PC-3 (cell line): ENCODE data around the gene DYNLT2B. TPM values are rescaled to one million over a fixed set of nuclear protein-coding genes. Genes with fewer than 3 reads are reported as not detected.

Experiments
- ATAC-seq: fragments of 200-7000 bp; cut with Tn5 transposase; 2 replicates; pipeline ENCODE4 v1.9.1; 2020; ENCODE audit warnings: mild to moderate bottlenecking, moderate library complexity
- BruUV-seq: library from RNA; stranded (reverse); fragments of 400-500 nt; replicated peaks from 2 replicates; lab custom pipeline; 2021; lab: Mats Ljungman, UMichigan
- CTCF ChIA-PET: fragments of 300-600 bp; sonication (Branson Sonifier 250); formaldehyde crosslinking; loops from one replicate; lab custom pipeline; 2022; ENCODE audit warnings: antibody characterized with exemption; lab: Charles Lee
- POLR2A ChIA-PET: fragments of 300-600 bp; sonication (Branson Sonifier 250); formaldehyde crosslinking; loops from one replicate; lab custom pipeline; 2022; ENCODE audit warnings: antibody characterized with exemption; ENCODE audit not compliant: unreplicated experiment; lab: Charles Lee
- DNase-seq: peaks from one replicate; pipeline ENCODE4 v3.0.0-alpha.2; 2015
- H2AFZ ChIP-seq: fragments of 300-600 bp; sonication (generic); 2 replicates; pipeline ENCODE4 v1.6.0; 2016; ENCODE audit warnings: antibody characterized with exemption, low read length
- H3F3A ChIP-seq: fragments of 300-600 bp; sonication (generic); one replicate; pipeline ENCODE4 v1.6.0; 2017; ENCODE audit warnings: antibody characterized with exemption, low read length, control low read depth, mild to moderate bottlenecking; ENCODE audit not compliant: unreplicated experiment
- H3K27ac ChIP-seq: fragments of 300-600 bp; sonication (generic); 2 replicates; pipeline ENCODE4 v1.5.1; 2016; ENCODE audit warnings: mild to moderate bottlenecking, low read length
- H3K27me3 ChIP-seq: fragments of 300-600 bp; sonication (generic); 2 replicates; pipeline ENCODE4 v1.6.1; 2016; ENCODE audit warnings: low read length, mixed read lengths
- H3K36me3 ChIP-seq: fragments of 300-600 bp; sonication (generic); 2 replicates; pipeline ENCODE4 v1.6.1; 2016; ENCODE audit warnings: low read depth, mixed run types, low read length, mixed read lengths
- H3K4me1 ChIP-seq: fragments of 300-600 bp; sonication (generic); 2 replicates; pipeline ENCODE4 v1.5.1; 2016; ENCODE audit warnings: low read length; ENCODE audit not compliant: insufficient read depth
- H3K4me2 ChIP-seq: fragments of 300-600 bp; sonication (generic); 2 replicates; pipeline ENCODE4 v1.6.0; 2016; ENCODE audit warnings: low read length
- H3K4me3 ChIP-seq: fragments of 300-600 bp; sonication (generic); 2 replicates; pipeline ENCODE4 v1.5.1; 2016; ENCODE audit warnings: mild to moderate bottlenecking, low read length, mixed read lengths
- H3K79me2 ChIP-seq: fragments of 300-600 bp; sonication (generic); 2 replicates; pipeline ENCODE4 v1.6.1; 2017; ENCODE audit warnings: low read length, mixed read lengths
- H3K9ac ChIP-seq: fragments of 300-600 bp; sonication (generic); 2 replicates; pipeline ENCODE4 v1.6.0; 2016; ENCODE audit warnings: mild to moderate bottlenecking, low read length
- H3K9me2 ChIP-seq: fragments of 300-600 bp; sonication (generic); replicated peaks from 2 replicates; pipeline ENCODE4 v1.6.1; 2016; ENCODE audit warnings: mixed run types, low read length, mixed read lengths
- H3K9me3 ChIP-seq: fragments of 300-600 bp; sonication (generic); 2 replicates; pipeline ENCODE4 v1.6.1; 2016; ENCODE audit warnings: low read length, mixed read lengths
- H4K20me1 ChIP-seq: fragments of 300-600 bp; sonication (generic); 2 replicates; pipeline ENCODE4 v1.6.1; 2016; ENCODE audit warnings: low read length, mixed read lengths
- CTCF ChIP-seq: fragments of 300-600 bp; sonication (generic); conservative IDR thresholded peaks from 2 replicates; pipeline ENCODE4 v1.5.1; 2017; ENCODE audit warnings: antibody characterized with exemption, low read depth, mild to moderate bottlenecking, low read length
- EZH2 ChIP-seq: fragments of 300-600 bp; sonication (generic); IDR thresholded peaks from one replicate; pipeline ENCODE4 v1.6.1; 2017; ENCODE audit warnings: antibody characterized with exemption, mild to moderate bottlenecking, low read length; ENCODE audit not compliant: unreplicated experiment
- EZH2phosphoT487 ChIP-seq: fragments of 300-600 bp; sonication (generic); IDR thresholded peaks from 2 replicates; pipeline ENCODE4 v1.6.1; 2018; ENCODE audit warnings: mild to moderate bottlenecking, antibody characterized with exemption, low read length, borderline replicate concordance
- intact Hi-C: fragments of 100-400 bp; cut with micrococcal nuclease; formaldehyde crosslinking; loops from 2 replicates; pipeline ENCODE4 v1.9.0; 2023
- total RNA-seq: library from RNA; depleted of rRNA; stranded (reverse); fragments of >200 nt; gene quantifications from 2 replicates; pipeline ENCODE4 v1.2.3, GENCODE V29; 2014

Gene DYNLT2B
- total RNA-seq, 1 experiment from 2014 or later = 19.8 TPM

DNA sequence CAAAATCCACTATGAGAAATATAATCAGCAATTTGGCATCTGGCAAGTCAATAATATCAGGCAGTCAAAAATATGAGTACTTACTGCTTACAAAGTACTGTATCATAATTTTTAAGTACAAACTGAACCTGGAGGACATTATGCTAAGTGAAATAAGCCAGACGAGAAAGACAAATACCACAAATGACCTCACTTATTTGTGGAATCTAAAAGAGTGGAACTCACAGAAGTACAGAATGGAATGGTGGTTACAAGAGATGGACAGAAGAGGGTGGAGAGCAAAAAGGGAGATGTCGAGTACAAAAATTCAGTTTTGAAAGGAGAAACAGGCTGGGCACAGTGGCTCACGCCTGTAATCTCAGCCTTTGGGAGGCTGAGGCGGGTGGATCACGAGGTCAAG lies 42.9 kb downstream of the DYNLT2B start:
- Histone ChIP-seq H3K4me3 (no peak overlapping the region), H3K9ac (no peak overlapping the region), H3K9me2 (no peaks in the 10 kb centered on the region), H3K4me2 (no peak overlapping the region), H3K36me3 (peaks cover 20% of the 10 kb centered on the region), H3K79me2 (peaks cover 73% of the 10 kb centered on the region), H3K4me1 (peaks cover 26% of the 10 kb centered on the region), H3K9me3 (no peaks in the 10 kb centered on the region), H4K20me1 (no peaks in the 10 kb centered on the region), H3F3A (no peaks in the 10 kb centered on the region), H2AFZ (no peak overlapping the region), H3K27me3 (no peaks in the 10 kb centered on the region), H3K27ac (no peak overlapping the region)
- POLR2A ChIA-PET = no interaction called here
- intact Hi-C loops = no loop called here
- ATAC-seq = no peak
- CTCF ChIA-PET = no interaction called here
- TF ChIP-seq EZH2 (no peak), CTCF (no peak), EZH2phosphoT487 (no peak)
- DNase-seq = no peak
- no TSS peak for BruUV-seq

GRCh38 chr3:196274585-196274984 lies 43.5 kb downstream of the DYNLT2B start:
- peak; percentile 20 for DNase-seq
- no TSS peak for BruUV-seq
- TF ChIP-seq EZH2phosphoT487 (no peak), EZH2 (no peak), CTCF (no peak)
- H3K4me1 ChIP-seq = peaks cover 26% of the 10 kb centered on the region
- H3F3A ChIP-seq = no peaks in the 10 kb centered on the region
- intact Hi-C loops = no loop called here
- peaks cover 70% of the 10 kb centered on the region for H3K79me2 ChIP-seq
- H3K4me2 ChIP-seq = no peak overlapping the region
- H3K27me3 ChIP-seq = no peaks in the 10 kb centered on the region
- no peaks in the 10 kb centered on the region for H4K20me1 ChIP-seq
- peaks cover 20% of the 10 kb centered on the region for H3K36me3 ChIP-seq
- H3K9me3 ChIP-seq = no peaks in the 10 kb centered on the region
- H3K9me2 ChIP-seq = no peaks in the 10 kb centered on the region
- CTCF ChIA-PET = no interaction called here
- H3K9ac ChIP-seq = no peak overlapping the region
- no peak overlapping the region for H2AFZ ChIP-seq
- no peak for ATAC-seq
- no peak overlapping the region for H3K27ac ChIP-seq
- POLR2A ChIA-PET = no interaction called here
- H3K4me3 ChIP-seq = no peak overlapping the region

- intact Hi-C loops = no loop called here
- no peaks in the 10 kb centered on the region for H3F3A ChIP-seq
- H3K4me3 ChIP-seq = no peak overlapping the region
- DNase-seq (no peak), ATAC-seq (no peak)
- ChIA-PET POLR2A (no interaction called here), CTCF (no interaction called here)
- H3K36me3 ChIP-seq = peaks cover 28% of the 10 kb centered on the region
- no peak overlapping the region for H3K27ac ChIP-seq
- no peak overlapping the region for H3K4me2 ChIP-seq
- H3K27me3 ChIP-seq = no peaks in the 10 kb centered on the region
- no peak overlapping the region for H3K9ac ChIP-seq
- H3K9me2 ChIP-seq = no peaks in the 10 kb centered on the region
- no peak for TF ChIP-seq EZH2phosphoT487
- no peak for TF ChIP-seq EZH2
- no peak for TF ChIP-seq CTCF
- no peak overlapping the region for H2AFZ ChIP-seq
- peaks cover 22% of the 10 kb centered on the region for H3K4me1 ChIP-seq
- H3K79me2 ChIP-seq = peaks cover 74% of the 10 kb centered on the region
- no TSS peak for BruUV-seq
- no peaks in the 10 kb centered on the region for H4K20me1 ChIP-seq
- H3K9me3 ChIP-seq = no peaks in the 10 kb centered on the region
Observed at GRCh38 chr3:196273655-196274054, 44.4 kb downstream of the DYNLT2B start.
